NK-92 (cell line): ENCODE measurements around the gene SBNO2.
A peak's percentile ranks its signal among the peaks of the same experiment; 100 is the strongest.

Experiments
- DNase-seq: peaks from one replicate; lab custom pipeline; 2025; ENCODE audit not compliant: unreplicated experiment; lab: John Stamatoyannopoulos, UW

SBNO2 gene

DNA sequence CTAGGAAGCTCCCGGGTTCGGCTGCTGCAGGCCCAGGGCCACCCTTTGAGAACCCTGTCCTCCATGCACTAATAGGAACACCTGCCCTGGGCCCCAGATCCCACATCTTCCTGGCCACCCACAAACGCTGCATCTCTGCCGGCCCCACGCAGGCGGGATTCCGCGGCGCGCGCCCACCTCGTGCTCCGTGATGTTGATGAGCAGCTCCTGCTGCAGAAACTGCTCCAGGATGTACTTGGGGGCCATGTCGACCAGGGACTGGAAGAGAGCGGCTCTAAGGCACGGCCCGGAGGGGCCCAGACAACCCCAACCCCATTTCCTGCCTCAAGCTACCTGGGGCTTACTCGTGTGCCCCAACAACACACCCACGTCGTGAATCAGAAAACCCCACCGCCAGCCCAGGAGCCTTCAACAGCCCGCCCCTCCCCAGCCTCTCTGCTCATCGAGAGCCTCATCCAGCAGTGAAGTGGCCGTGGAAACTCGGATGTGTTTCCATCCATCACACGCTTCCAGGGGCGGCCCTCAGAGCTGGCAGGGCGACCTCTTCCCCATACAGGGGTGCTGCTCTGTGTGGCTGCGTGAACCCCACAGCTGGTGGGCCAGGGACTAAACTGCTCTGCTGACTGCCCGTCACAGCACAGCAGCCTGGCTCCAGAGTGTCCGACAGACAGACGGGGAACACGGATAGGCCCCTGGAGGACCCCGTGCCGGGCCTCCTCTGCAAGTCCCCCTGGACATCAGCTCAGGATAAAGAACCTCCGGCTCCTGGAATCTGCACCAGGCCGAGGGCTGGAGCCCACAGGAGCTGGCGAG is 83.1 kb downstream of the SBNO2 start:
- no peak for DNase-seq

- no peak for DNase-seq
Measured at GRCh38 chr19:1089891-1090290, 84.2 kb downstream of the SBNO2 start.

DNA sequence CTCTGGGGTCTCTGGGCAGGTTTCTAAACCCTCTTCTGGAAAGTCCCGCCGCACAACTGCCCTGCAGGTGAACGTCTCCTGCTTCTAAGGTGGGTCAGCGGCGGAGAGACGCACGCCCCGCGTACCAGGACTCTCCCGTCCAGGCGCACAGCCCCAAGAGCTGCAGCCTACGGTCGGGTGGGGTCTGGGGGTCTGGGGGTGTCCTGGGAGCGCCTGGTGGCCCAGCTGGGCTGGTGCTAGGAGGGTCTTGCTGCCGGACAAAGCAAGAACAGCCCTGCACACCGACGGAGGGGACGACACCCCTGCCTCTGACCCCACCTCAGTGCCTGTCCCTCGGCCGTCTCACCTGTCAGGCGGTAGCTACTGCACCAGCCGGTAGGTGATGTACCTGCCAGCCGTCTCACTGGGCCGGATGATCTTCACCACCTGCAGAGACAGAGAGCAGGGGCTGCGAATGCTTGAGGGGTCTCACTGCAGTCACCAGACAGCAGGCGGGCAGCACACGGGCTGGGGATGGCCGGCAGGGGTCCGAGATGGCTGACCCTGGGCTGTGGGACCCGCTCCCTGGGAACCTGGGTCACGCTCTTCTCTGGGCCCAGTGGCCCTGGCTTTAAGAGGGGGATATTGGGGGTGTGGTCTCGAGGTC is 84.8 kb downstream of the SBNO2 start:
- no peak for DNase-seq

DNA sequence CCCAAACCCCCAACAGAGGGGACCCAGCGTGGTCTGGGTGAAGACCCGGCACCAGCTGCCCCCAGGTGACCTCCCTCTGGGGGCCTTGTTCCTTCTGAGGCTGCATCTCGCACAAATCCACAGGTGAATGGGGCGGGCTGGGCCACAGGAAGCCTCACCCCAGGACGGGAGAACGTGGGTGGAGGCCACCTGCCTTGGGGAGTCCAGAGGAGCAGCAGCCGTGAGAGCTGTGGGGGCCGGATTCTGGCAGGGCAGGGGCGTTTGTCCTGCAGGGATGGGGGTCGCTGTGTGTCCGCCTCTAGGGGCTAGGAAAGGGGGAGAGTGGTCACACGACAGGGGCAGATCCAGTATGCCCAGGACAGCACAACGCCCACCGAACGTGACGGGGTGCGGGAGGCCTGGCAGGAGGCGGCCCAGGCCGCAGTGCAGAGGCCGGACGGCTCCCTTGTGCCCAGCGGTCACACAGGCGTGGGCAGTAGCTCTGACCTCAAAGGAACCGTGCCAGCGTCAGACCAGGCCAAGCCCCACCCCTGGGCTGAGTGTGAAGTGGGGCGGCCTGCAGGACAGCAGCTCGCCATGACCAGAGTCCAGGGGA is 85.6 kb downstream of the SBNO2 start:
- no peak for DNase-seq

GRCh38 chr19:1087813-1088415 is 86.2 kb downstream of the SBNO2 start:
- no peak for DNase-seq

DNA sequence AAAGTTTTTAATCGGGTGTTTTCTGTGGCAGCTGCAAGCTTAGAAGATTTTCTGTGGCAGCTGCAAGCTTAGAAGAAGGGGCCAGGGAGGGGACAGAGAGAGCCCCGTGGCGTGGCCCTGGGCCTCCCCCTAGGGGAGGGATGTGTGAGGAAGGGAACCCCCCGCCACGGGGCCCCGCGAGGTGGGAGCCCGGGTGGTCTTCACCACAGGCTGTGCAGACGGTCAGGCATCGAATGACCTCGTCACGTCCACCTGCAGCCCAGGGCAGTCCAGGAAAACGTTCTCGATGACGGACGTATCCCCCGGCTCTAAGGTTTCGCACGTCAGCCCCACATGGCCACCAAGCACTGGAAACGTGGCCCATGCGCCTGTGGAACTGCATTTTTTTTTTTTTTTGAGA is 87.5 kb downstream of the SBNO2 start:
- DNase-seq = no peak

- DNase-seq = no peak
Measured at GRCh38 chr19:1085676-1086442, 88.2 kb downstream of the SBNO2 start.

DNA sequence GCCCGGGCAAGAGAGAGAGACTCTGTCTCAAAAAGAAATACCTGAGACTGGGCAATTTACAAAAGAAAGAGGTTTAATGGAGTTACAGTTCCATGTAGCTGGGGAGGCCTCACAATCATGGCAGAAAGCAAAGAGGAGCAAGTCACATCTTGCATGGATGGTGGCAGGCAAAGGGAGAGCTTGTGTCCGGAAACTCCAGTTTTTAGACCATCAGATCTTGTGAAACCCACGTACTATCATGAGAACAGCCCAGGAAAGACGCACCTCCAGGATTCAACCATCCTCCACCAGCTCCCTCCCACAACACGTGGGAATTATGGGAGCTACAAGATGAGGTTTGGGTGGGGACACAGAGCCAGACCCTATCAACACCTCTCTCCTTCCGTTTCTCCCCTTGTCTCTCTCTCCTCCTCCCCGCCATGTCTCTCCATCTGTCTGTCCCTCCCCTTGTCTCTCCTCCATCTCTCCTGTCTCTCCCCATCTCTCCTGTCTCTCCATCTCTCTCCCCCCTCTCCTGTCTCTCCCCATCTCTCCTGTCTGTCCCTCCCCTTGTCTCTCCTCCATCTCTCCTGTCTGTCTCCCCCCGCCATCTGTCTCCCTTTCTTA is 88.9 kb downstream of the SBNO2 start:
- DNase-seq = no peak

DNA sequence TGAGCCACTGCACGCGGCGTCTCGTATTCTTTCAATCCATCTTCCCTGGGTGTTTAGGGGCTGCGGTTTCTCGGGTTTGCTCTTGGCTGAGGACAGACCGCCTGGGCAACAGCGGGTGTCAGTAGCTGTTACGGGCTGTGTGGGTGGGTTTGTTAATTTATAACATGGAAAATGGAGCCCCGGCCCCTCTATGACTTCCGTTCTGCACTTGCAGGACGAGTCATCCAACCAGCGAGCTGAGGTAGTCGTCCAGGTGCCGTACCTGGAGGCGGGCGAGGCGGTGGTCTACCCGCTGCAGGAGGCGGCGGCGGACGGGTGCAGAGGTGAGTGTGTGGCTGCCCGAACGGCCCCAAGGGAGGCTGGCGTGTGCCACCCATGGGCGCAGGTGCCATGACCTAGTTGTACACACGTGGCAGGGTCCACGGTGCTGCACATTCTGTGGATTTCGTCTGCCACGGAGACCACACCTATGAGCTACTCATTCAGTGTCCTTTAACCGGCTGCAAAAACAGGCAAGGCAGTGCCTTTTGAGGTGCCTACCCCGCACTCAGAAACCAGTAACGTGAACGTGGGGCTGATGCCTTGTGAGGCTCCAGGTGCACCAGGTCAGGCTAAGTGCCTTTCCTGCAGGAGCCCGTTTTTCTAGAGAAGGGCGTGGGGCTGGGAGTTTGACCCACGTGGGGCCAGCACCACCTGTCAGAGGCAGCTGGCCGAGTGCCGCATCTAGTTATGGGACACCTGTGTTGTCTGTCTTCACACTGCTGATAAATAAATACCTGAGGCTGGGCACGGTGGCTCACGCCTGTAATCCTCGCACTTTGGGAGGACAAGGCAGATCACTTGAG is 89.8 kb downstream of the SBNO2 start:
- DNase-seq = no peak

DNA sequence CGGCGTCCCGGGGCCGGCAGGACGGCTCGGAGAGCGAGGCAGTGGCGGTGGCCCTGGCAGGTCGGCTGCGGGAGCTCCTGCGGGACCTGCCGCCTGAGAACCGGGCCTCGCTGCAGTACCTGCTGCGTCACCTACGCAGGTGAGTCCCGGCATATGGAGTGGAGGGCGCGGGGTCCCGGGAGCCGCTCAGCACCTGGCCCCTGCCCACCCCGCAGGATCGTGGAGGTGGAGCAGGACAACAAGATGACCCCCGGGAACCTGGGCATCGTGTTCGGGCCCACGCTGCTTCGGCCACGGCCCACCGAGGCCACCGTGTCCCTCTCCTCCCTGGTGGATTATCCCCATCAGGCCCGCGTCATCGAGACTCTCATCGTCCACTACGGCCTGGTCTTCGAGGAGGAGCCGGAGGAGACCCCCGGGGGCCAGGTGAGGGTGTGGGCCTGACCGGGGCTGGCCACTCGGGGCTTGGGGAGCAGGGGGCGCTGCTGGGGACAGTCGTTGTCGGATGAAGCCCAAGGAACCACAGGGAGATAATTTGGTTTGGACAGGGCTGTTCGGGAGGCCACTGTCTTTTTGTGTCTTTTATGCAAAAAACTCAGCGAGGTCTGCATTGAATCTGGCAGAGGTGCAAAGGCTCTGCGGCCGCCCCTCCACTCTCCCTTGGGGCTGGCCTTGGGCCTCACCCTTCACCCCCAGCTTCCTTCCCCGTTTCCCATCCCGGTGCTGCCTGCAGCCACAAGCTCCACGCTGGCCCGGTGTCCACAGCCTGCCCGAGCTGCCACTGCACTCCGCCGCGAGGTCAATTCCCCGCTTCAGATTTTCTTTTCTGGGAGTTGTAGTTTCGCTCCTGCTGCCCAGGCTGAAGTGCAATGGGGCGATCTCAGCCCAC is 90.9 kb downstream of the SBNO2 start:
- DNase-seq = no peak

DNA sequence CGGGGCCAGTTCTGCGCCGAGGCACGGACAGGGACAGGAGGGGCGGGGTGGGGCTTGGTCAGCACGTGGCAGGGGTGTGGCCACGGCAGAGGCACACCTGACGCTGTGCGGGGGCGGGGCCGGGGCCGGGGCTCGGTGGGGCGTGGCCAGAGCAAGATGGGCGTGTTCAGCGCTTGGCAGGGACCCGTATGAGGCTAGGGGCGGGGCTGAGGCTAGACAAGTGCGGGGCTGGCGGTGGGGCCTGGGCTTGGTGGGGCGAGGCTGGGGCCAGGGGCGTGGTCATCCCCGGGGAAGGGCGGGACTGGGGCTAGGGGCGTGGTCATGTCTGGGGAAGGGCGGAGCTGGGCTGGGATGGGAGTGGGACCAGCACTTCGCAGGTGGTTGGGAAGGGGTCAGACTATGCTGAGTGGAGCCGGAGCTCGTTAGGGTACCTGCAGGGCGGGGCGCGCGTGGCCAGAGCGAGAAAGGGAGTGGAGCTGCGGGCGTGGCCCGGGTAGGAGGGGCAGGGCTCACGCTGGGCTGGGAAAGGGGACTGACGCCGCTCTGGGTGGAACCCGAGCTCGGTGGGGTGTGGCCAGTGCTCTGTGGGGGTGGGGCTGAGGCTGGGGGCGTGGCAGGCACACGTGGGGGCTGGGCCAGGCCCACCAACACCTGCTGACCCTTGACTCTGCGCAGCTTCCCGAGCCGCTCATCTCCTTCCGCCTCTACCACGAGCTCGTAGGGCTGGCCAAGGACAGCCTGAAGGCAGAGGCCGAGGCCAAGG is 91.7 kb downstream of the SBNO2 start:
- no peak for DNase-seq

GRCh38 chr19:1081301-1082164 is 92.5 kb downstream of the SBNO2 start:
- no peak for DNase-seq

GRCh38 chr19:1080360-1081161 is 93.5 kb downstream of the SBNO2 start:
- no peak for DNase-seq

- DNase-seq = no peak
Measured at GRCh38 chr19:1079566-1080111, 94.4 kb downstream of the SBNO2 start.

DNA sequence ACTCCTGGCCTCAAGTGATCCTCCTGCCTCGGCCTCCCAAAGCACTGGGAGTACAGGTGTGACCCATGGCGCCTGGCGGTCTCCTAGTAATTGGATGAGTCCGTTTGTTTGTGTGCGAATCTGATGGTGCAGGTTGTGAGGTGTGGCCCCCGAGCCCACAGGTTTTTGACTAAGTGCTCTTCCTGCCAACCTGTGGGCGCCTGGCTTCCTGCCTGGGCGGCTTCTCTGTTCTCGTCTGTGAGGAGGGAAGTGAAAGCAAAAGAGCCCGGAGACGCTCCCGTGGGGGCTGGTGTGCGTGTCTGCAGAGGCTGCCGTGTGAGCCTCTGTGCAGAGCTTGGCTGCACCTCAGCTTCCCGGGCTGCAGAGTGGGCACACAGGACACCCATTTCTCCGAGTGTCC is 97.1 kb downstream of the SBNO2 start:
- DNase-seq = peak; percentile 51

DNA sequence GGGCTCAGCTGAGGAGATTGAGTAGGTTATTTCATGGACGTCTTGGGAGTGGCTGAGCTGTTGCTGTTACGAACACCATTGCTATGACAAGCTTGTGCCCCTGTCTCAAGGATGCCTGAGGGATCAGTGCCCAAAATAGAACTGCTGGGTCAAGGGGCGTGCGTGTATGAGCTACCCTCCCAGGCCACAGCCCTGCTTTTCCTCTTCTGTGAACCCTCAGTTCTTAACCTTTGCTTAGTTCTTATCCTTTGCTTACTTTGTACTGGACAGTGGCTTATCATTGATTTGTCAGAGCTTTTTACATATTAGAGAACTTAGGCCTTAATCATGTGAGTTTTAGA is 98.1 kb downstream of the SBNO2 start:
- DNase-seq = no peak
